ENCODE results near the gene COL4A5. TPM values are rescaled to one million over a fixed set of nuclear protein-coding genes. Genes with fewer than 3 reads are reported as not detected.

Gene COL4A5
- total RNA-seq, 1 donor from 2014 or later = 547 TPM

- TF ChIP-seq CTCF (IDR thresholded peaks at IDR 0.05) = no peak
- no peak overlapping the region for H3K4me3 Mint-ChIP-seq (ENCODE audit: unreplicated experiment)
- H3K27ac Mint-ChIP-seq (ENCODE audit: unreplicated experiment) = no peak overlapping the region
- H3K4me1 Mint-ChIP-seq (ENCODE audit: unreplicated experiment) = no peaks in the 10 kb centered on the region
- peaks cover 4% of the 10 kb centered on the region for H3K9me3 Mint-ChIP-seq (ENCODE audit: unreplicated experiment)
- peaks cover 34% of the 10 kb centered on the region for H3K36me3 Mint-ChIP-seq (ENCODE audit: unreplicated experiment)
- DNase-seq (ENCODE audit: extremely low spot score, unreplicated experiment) = no peak
- no peaks in the 10 kb centered on the region for H3K27me3 Mint-ChIP-seq (ENCODE audit: unreplicated experiment)
Measured at GRCh38 chrX:108614616-108615015, 175.0 kb downstream of the COL4A5 start.

GRCh38 chrX:108640817-108641216 is 201.2 kb downstream of the COL4A5 start:
- no peak for TF ChIP-seq CTCF (IDR thresholded peaks at IDR 0.05)

GRCh38 chrX:108641589-108642272 is 202.1 kb downstream of the COL4A5 start:
- H3K4me3 Mint-ChIP-seq (ENCODE audit: unreplicated experiment) = no peak overlapping the region
- H3K36me3 Mint-ChIP-seq (ENCODE audit: unreplicated experiment) = peaks cover 71% of the 10 kb centered on the region
- H3K9me3 Mint-ChIP-seq (ENCODE audit: unreplicated experiment) = peaks cover 59% of the 10 kb centered on the region
- no peak overlapping the region for H3K27ac Mint-ChIP-seq (ENCODE audit: unreplicated experiment)
- H3K27me3 Mint-ChIP-seq (ENCODE audit: unreplicated experiment) = no peaks in the 10 kb centered on the region
- no peak for DNase-seq (ENCODE audit: extremely low spot score, unreplicated experiment)
- H3K4me1 Mint-ChIP-seq (ENCODE audit: unreplicated experiment) = no peaks in the 10 kb centered on the region
- TF ChIP-seq CTCF (IDR thresholded peaks at IDR 0.05) = no peak

More at GRCh38 chrX:108640817-108641216, 201.2 kb downstream of the COL4A5 start:
- Mint-ChIP-seq H3K27ac (ENCODE audit: unreplicated experiment) (no peak overlapping the region), H3K9me3 (ENCODE audit: unreplicated experiment) (peaks cover 68% of the 10 kb centered on the region), H3K4me3 (ENCODE audit: unreplicated experiment) (no peak overlapping the region), H3K36me3 (ENCODE audit: unreplicated experiment) (peaks cover 78% of the 10 kb centered on the region), H3K4me1 (ENCODE audit: unreplicated experiment) (no peaks in the 10 kb centered on the region), H3K27me3 (ENCODE audit: unreplicated experiment) (no peaks in the 10 kb centered on the region)
- DNase-seq (ENCODE audit: extremely low spot score, unreplicated experiment) = no peak

GRCh38 chrX:108642273-108642628 is 202.6 kb downstream of the COL4A5 start:
- DNase-seq (ENCODE audit: extremely low spot score, unreplicated experiment) = no peak
- peaks cover 55% of the 10 kb centered on the region for H3K9me3 Mint-ChIP-seq (ENCODE audit: unreplicated experiment)

GRCh38 chrX:108664701-108665100 is 225.1 kb downstream of the COL4A5 start:
- TF ChIP-seq CTCF (IDR thresholded peaks at IDR 0.05) = no peak
- no peak for DNase-seq (ENCODE audit: extremely low spot score, unreplicated experiment)
- Mint-ChIP-seq H3K27ac (ENCODE audit: unreplicated experiment) (no peak overlapping the region), H3K27me3 (ENCODE audit: unreplicated experiment) (no peaks in the 10 kb centered on the region), H3K4me1 (ENCODE audit: unreplicated experiment) (no peaks in the 10 kb centered on the region), H3K9me3 (ENCODE audit: unreplicated experiment) (no peaks in the 10 kb centered on the region), H3K36me3 (ENCODE audit: unreplicated experiment) (peaks cover 45% of the 10 kb centered on the region), H3K4me3 (ENCODE audit: unreplicated experiment) (no peak overlapping the region)

More at GRCh38 chrX:108642273-108642628, 202.6 kb downstream of the COL4A5 start:
- Mint-ChIP-seq H3K27me3 (ENCODE audit: unreplicated experiment) (no peaks in the 10 kb centered on the region), H3K36me3 (ENCODE audit: unreplicated experiment) (peaks cover 67% of the 10 kb centered on the region), H3K4me3 (ENCODE audit: unreplicated experiment) (no peak overlapping the region), H3K4me1 (ENCODE audit: unreplicated experiment) (no peaks in the 10 kb centered on the region), H3K27ac (ENCODE audit: unreplicated experiment) (no peak overlapping the region)
- no peak for TF ChIP-seq CTCF (IDR thresholded peaks at IDR 0.05)
